HG03196 (cell line): ENCODE measurements around the gene LGI4.

Experiments used
- ATAC-seq: cut with Tn5 transposase; IDR thresholded peaks from one replicate; pipeline ENCODE4 v1.9.1; 2021; ENCODE audit not compliant: unreplicated experiment

Gene LGI4

DNA sequence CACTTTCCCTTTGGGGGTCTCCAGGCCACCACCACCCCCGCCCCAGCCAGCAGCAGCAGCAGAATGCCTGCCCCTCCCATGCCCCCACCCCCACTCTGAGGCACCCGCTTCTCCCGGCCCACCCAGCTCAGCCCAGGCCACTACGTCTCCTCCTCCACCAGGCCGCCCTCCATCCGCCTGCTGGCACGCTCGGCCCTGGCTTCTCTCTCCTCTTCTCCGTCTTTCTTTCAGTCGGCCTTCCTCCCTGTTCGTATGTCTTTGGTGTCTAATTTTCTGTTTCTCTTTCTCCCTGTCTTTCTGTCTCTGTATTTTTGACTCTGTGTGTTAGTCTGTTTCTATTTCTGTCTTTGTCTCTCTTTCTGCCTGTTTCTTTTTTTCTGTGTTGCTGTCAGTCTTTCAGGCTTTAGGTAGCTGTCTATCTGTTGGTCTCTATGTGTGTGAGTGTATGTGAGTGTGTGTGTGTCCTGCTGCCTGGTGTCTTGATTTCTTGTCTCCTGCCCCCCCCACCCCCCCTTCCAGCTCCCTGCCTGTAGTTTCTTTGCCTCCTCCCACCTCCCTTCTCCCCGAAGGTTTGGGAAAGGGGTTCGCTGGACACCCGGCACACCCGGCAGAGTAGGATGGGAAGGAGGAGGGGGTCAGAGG lies at the start of gene LGI4:
Gene LGI4, minus strand, starts transcription at position 459 of the 642 bp plus-strand sequence. Its CDS starts 379 bp downstream, at position 80.
- no peak for ATAC-seq

DNA sequence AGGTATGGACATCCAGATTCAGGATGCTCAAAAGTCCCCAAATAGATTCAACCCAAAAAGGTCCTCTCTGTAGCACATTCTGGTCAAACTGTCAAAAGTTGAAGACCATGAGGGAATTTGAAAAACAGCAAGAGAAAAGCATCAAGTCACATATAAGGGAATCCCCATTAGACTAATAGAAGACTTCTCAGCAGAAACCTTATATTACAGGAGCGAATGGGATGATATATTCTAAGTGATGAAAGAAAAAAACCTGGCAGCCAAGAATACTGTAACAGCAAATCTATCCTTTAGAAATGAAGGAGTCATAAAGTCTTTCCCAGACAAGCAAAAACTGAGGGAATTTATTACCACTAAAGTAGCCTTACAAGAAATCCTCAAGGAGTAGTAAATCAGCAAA lies 49.4 kb upstream of the LGI4 start:
- ATAC-seq: no peak

DNA sequence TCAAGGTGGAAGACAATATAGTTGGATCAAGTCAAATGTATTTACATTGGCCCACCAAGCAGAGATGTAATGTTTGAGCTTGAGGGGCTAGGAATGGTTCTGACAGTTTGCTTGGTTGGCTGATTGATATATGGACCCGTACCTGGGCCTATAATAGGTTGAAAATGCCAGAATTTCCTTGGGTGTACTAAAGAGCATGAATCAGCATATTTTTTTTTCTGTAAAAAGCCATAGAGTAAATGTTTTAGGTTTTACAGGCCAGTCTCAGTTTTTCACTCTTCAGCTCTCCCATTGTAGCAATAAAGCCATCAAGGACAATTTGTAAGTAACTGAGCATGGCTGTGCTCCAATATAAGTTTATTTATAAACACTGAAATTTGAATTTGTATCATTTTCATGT lies 46.5 kb upstream of the LGI4 start:
- ATAC-seq: no peak

DNA sequence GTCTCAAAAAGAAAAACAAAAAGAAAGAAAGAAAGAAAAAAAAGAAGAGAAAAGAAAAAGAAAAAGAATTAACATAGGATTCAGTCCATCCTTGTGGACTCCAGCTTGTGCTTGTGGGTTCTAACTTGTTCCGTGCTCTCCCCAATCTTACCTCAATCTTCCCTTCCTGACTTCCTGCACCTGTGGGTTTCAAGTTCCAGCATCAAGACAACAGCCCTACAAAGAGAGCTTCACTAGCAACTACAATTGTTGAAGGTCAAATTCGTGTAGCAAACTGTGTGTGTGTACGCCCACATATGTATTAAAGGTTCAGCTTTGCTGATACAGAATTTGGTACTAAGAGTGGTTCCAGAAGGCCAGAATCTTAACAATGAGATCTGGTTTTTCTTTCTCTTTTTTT lies 45.0 kb upstream of the LGI4 start:
- ATAC-seq: no peak

DNA sequence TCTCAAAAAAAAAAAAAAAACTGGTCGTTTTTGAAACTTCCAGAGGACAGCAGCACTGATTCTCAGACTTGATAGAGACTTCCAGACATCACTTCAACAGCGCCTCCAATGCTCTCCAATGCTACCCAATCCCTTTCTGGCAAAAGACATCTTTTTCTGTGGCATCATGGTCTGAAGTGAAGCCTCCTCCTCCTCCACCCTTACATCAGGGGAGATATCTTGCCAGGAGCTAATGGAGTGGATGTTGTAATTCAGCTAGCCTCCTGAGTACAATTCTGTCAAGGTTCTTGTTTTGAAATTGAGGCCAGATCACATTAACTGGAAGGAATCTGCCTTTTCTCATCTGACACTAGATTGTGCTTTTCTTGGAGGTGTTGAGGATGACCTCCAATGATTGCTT lies 43.8 kb upstream of the LGI4 start:
- no peak for ATAC-seq

DNA sequence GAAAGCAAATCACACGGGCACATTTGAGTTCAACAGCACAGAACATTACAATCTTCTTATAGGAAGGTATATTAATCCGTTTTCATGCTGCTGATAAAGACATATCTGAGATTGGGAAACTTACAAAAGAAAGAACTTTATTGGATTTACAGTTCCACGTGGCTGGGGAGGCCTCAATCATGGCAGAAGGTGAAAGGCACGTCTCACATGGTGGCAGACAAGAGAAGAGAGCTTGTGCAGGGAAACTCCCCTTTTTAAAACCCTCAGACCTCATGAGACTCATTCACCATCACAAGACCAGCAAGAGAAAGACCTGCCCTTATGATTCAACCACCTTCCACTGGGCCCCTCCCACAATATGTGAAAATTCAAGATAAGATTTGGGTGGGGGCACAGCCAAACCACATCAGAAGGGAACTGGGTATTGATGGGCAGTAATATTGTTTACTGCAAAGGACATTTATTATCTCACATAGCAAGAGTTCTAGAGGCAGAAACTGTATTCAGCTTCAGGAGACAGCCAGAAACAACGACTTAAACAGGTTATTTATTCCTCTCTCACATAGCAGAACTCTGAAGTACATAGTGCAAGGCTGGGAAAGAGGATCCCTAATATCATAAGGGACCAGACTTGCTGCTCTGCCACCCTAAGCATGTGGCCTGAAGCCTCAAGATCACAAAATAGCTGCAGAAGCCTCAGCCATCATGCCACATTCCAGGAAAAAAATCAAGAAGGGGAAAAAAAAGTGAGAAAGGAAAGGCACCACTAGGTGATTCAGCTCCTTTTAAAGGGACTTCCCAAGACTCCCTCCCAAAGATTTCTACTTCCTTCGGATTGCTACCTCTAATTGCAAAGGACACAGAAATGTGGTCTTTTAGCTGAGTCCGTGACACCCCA lies 42.8 kb upstream of the LGI4 start:
- ATAC-seq: no peak

DNA sequence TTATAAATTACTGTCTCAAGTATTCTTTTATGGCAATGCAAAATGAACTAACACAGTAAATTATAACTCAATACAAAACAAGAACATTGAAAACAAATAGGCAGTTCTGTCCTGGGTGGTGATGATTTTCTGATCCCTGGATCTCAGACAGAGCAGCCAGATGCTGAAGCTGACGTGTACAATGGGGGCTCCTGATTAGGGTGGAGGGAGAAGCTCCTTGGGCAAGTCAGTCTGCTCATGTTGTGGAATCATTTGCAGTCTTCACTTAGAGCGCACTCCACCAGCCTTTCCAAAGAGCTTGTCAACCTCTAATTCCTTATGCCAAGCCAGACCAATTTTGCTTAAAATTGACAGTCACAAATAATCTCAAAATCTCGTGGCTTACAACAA lies 41.3 kb upstream of the LGI4 start:
- ATAC-seq: no peak

DNA sequence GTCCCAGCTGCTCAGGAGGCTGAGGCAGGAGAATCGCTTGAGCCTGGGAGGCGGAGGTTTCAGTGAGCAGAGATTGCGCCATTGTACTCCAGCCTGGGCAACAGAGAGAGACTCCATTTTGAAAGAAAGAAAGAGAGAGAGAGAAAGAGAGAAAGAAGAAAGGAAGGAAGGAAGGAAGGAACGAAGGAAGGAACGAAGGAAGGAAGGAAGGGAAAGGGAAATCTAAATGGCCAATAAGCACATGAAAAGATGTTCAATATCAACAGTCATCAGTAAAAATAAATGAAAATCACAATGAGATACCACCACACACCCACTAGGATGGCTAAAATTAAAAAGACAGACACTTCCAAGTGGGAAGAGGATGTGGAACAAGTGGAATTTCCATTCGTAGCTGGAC lies 39.4 kb upstream of the LGI4 start:
- no peak for ATAC-seq

DNA sequence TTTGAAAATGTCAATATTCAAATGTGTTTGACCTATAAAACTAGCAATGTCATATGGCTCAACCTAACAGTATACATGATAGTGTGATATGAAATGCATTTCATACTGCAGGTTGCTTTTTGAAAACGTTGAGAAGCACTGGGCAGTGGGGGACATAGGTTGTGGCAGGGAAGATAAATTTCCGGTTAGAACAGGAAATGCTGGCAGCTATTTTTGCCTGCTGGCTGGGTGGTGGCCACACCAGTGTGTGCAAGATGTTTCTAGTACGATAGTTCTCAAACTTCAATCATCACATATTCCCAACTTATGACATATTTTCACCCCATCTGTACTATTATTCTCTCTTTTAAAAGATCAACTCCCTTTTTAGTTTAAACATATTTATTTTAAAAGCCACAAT lies 36.9 kb upstream of the LGI4 start:
- ATAC-seq: no peak

DNA sequence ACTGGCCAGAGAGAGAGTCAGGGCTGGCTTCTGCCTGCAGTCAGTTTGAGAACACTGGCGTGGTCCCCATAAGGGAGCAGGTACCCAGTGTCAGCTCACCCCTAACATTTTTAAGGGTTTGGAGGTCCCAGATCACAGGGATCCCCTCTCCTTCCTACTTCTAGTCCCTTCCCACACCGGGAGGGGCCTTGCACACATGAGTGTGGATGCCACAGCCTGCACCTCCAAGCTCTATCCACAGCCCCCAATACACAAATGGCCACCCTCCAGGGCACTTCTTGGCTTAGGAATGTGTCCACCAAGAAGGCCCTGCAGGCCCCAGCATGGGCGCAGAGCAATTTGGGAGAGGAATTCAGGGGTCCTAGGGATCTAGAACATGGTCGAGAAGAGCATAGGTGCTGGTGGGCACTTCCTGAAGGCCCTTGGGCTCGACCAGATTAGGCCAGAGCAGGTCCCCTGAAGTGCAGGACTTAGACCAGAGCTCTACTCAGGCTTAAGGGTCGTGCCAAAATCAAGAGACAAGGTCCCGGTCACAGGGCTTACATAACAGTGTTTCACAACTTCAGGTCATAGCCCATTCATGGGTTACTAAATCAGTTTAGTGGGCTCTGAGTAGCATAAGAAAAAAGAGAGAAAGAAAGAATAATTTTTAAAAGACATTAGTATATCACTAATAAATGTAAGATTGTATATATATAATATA lies 35.7 kb upstream of the LGI4 start:
- ATAC-seq: no peak

DNA sequence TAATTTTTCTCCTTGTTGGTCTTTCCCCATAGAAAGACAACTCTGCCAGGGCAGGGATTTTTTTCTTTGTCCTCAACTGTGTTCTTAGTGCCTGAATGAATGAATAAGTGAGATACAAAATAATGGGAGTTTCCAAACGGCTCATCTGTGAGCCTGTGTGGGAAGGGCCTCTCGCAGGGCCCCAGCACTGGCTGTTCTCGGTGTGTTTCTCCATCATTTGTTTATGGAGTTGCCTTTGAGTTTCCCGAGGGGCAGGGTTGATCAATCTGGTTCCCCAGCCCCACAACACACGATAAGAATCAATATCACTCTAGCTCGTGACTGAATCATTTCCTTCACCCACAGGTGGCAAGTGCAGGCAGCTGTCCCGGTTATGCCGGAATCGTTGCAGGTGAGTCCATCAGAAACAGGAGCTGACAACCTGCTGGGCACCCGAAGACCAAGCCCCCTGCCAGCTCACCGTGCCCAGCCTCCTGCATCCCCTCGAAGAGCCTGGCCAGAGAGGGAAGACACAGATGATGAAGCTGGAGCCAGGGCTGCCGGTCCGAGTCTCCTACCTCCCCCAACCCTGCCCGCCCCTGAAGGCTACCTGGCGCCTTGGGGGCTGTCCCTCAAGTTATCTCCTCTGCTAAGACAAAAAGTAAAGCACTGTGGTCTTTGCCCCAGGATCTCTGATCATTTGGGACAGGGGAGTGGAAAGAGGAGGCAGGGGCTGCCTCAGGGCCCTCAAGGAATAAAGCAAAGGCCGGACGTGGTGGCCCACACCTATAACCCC lies 34.5 kb upstream of the LGI4 start:
- ATAC-seq: no peak

DNA sequence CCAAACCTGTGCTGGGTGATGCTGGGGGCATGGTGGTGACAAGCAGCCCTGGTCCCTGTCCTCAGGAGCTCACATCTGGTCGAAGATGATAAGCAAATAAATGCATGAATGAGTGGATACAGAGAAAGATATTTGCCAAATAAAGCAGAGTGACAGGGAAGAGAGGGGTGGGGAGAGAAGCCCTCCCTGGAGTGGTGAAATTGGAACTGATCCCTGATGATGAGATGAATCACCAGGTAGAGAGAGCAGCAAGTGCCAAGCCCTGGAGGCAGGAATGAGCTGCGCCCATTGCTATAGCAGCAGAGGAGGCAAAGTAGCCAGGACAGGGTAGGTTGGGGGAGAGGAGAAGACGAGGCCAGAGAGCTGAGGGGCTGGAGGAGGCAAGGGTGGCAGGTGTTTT lies 33.3 kb upstream of the LGI4 start:
- ATAC-seq: no peak

DNA sequence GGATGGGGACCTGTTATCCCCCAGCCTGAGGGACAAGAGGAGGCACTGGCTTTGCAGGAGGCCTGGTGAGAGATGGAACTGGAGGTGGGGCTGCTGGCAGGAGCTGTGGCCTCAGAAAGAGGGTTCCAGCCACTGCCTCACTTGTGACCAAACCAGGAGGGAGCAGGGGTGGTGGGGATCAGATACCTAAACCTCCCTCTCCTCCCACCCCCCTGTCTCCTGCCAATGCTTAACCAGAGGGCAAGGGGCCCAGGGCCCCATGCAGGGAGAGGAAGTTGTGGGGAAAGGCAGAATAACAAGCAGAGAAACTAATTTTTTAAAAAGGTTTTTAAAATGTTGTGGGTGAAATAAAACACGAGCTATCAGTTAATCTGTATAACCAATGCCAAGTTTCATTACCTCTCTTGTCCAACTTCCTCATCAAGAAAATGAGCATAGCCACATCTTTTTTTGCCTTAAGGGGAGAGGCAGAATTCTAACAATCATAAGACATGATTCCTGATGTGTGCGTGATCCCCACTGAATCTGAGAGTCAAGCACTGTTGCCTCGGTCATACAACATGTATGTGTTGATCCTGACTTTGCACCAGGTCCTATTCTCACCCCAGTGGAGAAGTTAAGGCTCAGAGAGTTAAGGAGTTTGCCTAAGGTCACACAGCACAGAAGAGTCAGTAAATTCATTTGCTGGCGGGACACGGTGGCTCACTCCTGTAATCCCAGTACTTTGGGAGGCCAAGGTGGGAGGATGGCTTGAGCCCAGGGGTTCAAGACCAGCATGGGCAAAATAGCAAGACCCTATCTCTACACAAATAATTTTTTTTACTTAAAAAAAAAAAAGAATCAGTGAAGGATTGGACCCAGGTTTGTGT lies 32.6 kb upstream of the LGI4 start:
- no peak for ATAC-seq

DNA sequence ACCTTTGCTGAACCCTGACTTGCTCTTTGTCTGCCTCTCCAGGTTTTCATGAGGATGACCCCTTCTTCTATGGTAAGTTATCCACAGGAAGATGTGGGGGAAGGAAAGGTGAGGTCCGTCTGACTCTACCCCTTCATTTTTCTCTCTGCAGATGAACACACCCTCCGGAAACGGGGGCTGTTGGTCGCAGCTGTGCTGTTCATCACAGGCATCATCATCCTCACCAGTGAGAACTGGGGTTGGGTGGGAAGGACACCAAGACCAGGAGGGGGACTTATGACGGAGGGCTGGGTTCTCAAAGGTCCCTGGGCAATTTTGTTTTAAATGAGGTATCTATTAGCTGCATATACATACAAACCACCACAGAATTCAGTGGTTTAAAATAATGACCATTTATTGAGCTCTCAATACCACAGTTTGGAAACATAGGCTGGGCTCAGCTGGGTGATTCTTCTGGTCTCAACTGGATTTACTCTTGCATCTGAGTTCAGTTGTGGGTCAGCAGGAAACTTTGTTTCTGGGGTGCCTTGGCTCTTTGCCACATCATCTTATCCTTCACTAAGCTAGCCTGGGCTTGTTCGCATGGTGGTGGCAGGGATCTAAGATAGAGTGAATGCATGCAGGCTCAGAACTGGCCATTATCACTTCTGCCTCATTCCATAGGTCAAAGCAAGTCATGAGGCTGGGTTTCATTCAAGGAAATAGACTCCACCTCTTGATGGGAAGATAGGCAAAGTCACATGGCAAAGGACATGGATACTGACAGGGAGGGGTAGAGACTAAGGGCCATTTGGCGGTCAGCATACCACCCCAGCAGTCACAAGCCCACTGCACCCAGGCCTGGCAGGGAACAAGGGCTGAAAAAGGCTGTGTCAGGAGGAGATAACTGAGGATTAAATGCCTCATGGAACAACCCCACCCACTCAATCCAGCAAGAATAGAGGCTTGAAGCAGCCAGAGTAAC lies 31.5 kb upstream of the LGI4 start:
- ATAC-seq: no peak

DNA sequence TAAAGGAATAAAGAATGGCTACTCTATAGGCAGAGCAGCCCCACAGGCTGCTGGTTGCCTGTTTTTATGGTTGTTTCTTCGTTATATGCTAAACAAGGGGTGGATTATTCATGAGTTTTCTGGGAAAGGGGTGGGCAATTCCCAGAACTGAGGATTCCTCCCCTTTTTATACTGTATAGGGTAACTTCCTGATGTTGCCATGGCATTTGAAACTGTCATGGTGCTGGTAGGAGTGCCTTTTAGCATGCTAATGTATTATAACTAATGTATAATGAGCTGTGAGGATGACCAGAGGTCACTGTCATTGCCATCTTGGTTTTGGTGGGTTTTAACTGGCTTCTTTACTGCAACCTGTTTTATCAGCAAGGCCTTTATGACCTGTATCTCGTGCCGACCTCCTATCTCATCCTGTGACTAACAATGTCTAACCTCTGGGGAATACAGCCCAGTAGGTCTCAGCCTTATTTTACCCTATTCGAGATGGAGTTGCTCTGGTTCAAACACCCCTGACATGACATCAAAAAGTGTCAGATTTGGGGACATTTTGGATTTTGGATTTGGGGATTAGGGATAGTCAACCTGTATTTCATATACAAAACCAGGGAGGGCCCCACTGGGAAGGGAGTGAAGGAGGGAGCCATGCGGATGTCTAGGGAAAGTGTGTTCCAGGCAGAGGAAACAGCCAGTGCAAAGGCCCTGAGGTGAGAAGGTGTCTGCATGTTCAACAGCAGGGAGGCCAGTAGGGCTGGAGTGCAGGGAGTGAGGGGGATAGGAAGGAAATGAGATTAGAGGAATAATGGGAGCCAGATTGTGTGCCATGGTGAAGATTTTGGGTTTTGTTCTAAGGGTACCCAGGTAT lies 30.6 kb upstream of the LGI4 start:
- ATAC-seq: no peak

DNA sequence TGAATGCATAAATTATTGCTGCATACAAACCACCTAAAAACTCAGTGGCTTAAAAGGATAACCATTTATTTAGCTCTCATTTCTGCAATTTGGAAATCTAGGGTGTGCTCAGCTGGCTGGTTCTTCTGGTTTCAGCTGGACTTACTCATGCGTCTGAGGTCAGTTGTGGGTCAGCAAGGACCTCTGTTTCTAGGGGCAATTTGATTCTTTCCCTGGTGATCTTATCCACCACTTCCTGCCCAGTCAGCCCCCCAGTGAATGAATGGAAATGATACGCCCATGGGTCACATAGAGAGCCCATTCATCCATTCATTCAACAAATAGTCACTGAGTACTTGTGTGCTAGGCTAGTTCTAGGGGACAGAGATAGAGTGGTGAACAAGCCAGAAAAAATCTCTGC lies 29.6 kb upstream of the LGI4 start:
- ATAC-seq: no peak

DNA sequence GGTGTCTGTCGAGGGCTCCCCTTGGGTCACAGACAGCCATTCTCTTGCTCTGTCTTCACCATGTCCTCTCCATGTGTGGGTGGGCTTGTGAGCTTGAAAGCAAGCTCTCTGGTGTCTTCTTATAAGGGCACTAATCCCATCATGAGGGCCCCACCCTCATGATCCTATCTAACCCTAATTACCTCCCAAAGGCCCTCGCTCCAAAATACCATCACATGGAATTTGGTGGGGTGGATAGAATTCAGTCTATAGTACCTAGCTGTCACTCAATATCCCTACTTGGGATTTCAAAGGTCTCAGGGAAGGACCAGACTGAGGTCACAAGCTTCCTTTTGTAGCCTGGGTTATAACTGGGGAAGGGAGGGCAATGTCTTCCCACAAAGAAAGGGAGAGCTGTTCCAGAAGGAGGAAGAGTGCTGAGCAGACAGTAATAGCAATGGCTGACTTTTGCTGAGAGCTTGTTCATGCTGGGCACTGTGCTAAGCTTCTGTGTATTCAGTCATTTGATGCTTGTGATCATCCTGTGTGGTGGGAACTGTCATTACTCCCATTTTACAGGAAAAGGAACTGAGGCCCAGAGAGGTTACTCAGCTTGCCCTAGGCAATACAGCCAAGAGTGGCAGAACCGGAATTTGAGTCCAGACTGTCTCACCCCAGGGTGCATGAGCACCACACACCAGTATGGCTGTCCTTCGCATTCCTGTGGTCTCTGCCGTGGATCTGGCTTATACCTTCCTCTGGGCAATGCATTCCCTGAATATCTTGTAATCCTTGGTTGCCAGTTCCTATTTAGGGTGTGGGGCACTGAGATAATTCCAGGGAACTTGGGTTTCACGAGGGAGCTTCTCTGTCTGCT lies 27.8 kb upstream of the LGI4 start:
- no peak for ATAC-seq
